ENCODE results near the gene TNS1. TPM values are rescaled to one million over a fixed set of nuclear protein-coding genes. Genes with fewer than 3 reads are reported as not detected.

Gene TNS1
- total RNA-seq, 1 experiment from 2014 or later = 3.4 TPM

DNA sequence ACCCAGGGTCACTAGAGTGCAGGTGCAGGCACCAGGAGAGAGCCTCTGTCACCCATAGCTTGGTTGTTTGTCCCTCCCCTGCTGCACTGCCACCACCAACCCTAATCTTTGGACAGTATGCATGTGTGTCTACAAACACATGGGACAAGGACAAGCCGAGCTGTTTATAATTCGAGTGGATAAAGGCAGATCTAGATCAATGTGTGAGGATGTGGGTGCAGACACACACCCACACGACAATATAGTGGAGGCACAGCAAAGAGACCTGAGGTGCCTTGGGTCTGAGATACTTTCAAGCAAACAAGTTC lies 199.2 kb downstream of the TNS1 start:
- Histone ChIP-seq H3K4me2 (ENCODE audit: insufficient read depth, insufficient read length, low read length) (no peak overlapping the region), H2AK5ac (ENCODE audit: insufficient read length, low read length) (no peak overlapping the region), H3K79me1 (ENCODE audit: insufficient read depth, low read depth, low read length, poor library complexity, severe bottlenecking) (no peaks in the 10 kb centered on the region), H3K9me3 (ENCODE audit: control insufficient read depth, low read depth, low read length) (no peaks in the 10 kb centered on the region), H3T11ph (ENCODE audit: low read length) (no peak overlapping the region), H3K4ac (ENCODE audit: low read depth, low read length) (no peak overlapping the region), H3K18ac (ENCODE audit: insufficient read length, low read depth, low read length) (no peak overlapping the region), H4K8ac (replicated peaks; ENCODE audit: insufficient read length, low read depth, low read length) (no peak overlapping the region), H3K27ac (ENCODE audit: insufficient read length, low read depth, low read length) (no peak overlapping the region), H3K27me3 (ENCODE audit: insufficient read depth, low read length) (no peaks in the 10 kb centered on the region; the same call in 1 of the 2 replicates), H2BK15ac (ENCODE audit: low read depth, low read length) (no peak overlapping the region), H3K23me2 (ENCODE audit: insufficient read length, low read depth, low read length, poor library complexity, severe bottlenecking) (no peaks in the 10 kb centered on the region), H3K23ac (ENCODE audit: insufficient read length, low read depth, low read length) (no peak overlapping the region), H2BK120ac (ENCODE audit: low read depth, low read length, poor library complexity, severe bottlenecking) (no peak overlapping the region), H4K5ac (ENCODE audit: insufficient read length, low read depth, low read length) (no peak overlapping the region), H3K56ac (ENCODE audit: insufficient read length, low read depth, low read length) (no peak overlapping the region), H4K91ac (ENCODE audit: insufficient read length, low read depth, low read length) (no peak overlapping the region), H2BK12ac (ENCODE audit: insufficient read length, low read depth, low read length) (no peak overlapping the region), H2BK20ac (ENCODE audit: low read depth, low read length, poor library complexity, severe bottlenecking) (no peak overlapping the region), H3K9ac (ENCODE audit: extremely low read depth, insufficient read length, low read length) (no peak overlapping the region), H2BK5ac (ENCODE audit: insufficient read length, low read length) (no peak overlapping the region), H3K79me2 (ENCODE audit: insufficient read depth, low read length) (no peaks in the 10 kb centered on the region), H2AFZ (ENCODE audit: low read length) (no peak overlapping the region), H3K14ac (ENCODE audit: insufficient read depth, low read length) (no peak overlapping the region), H3K4me1 (ENCODE audit: insufficient read depth, low read length) (no peaks in the 10 kb centered on the region), H4K20me1 (ENCODE audit: control insufficient read depth, insufficient read depth, insufficient read length) (no peaks in the 10 kb centered on the region)
- H3K36me3 Mint-ChIP-seq (ENCODE audit: insufficient read depth in 1 of 3, low read depth in 3 of 3) = no peaks in the 10 kb centered on the region
- no peak for DNase-seq
- H3K27ac Mint-ChIP-seq = no peak overlapping the region
- H3K4me1 Mint-ChIP-seq = peaks cover 0 to 7% of the 10 kb centered on the region in 2 experiments; a peak in 3 of 4 replicates
- H3K27me3 Mint-ChIP-seq (ENCODE audit: low read depth) = peaks cover 3% of the 10 kb centered on the region
- H3K4me3 Mint-ChIP-seq = no peak overlapping the region
- H3K9me3 Mint-ChIP-seq = peaks cover 0 to 3% of the 10 kb centered on the region in 2 experiments; a peak in 1 of 5 replicates
- no CpG with 5 or more reads among the region's 3 CpGs for WGBS (ENCODE audit: extremely low coverage, insufficient read length, low lambda C conversion rate)
- TF ChIP-seq CTCF (conservative IDR thresholded peaks at IDR 0.05) = no peak
